ENCODE results near the gene PAX4.

DNA sequence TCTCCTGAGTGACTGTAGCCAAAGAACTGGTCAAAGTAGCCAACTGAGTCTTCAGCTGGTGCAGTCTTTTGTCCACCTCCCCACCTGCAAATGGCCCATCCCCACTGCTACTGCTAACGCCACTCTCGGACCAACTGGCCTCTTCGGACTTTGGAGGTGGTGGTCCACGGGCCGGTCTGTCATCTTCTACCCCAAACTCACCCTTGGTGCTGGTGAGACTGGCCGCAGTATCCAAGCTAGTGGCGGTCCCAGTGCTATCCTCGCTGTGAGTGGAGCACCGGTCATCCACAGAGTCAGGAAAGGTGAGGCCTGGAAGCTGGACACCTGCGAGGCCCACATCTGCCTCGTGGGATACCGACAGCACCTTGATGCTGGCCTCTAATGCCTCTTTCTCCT is 33.3 kb downstream of the PAX4 start:
- TF ChIP-seq GATA3 (IDR thresholded peaks at IDR 0.05; ENCODE audit: low read depth, low read length) (no peak), GATA2 (IDR thresholded peaks at IDR 0.05; ENCODE audit: low read depth, low read length) (no peak)
